ENCODE data around the gene ACOT8.

ACOT8 gene

GRCh38 chr20:45848421-45848820 is 8.8 kb downstream of the ACOT8 start:
- Histone ChIP-seq H3K9me3 (ENCODE audit: severe bottlenecking) (no peaks in the 10 kb centered on the region), H3K27me3 (ENCODE audit: insufficient read depth, poor library complexity, severe bottlenecking) (no peaks in the 10 kb centered on the region), H3K4me3 (ENCODE audit: severe bottlenecking) (no peak overlapping the region), H3K27ac (ENCODE audit: poor library complexity, severe bottlenecking) (no peak overlapping the region), H3K4me1 (ENCODE audit: insufficient read depth, poor library complexity, severe bottlenecking) (no peaks in the 10 kb centered on the region), H3K36me3 (ENCODE audit: low read depth) (peaks cover 70% of the 10 kb centered on the region)
- no peak for DNase-seq (ENCODE audit: low spot score)
- no peak for ATAC-seq (ENCODE audit: low read depth)
- no peak for TF ChIP-seq CTCF (IDR thresholded peaks at IDR 0.05; ENCODE audit: poor library complexity, severe bottlenecking)

DNA sequence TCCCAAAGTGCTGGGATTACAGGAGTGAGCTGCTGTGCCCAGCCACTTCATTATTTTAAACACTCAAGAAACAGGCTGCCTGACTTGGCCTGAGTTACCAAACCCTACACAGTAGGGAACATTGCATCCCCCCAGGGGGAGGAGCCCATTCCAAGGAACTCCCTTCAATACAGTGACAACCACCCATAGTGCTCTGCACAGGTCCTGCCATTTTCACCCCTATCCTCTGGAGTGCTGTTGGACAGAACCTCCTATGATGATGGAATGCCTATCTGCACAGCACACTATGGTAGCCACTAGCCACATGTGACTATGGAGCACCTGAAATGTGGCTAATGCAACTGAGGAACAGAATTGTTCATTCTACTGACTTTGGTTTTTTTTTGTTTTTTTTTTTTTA is 11.7 kb downstream of the ACOT8 start:
- no peak for TF ChIP-seq CTCF (IDR thresholded peaks at IDR 0.05; ENCODE audit: poor library complexity, severe bottlenecking)
- ATAC-seq (ENCODE audit: low read depth): no peak

DNA sequence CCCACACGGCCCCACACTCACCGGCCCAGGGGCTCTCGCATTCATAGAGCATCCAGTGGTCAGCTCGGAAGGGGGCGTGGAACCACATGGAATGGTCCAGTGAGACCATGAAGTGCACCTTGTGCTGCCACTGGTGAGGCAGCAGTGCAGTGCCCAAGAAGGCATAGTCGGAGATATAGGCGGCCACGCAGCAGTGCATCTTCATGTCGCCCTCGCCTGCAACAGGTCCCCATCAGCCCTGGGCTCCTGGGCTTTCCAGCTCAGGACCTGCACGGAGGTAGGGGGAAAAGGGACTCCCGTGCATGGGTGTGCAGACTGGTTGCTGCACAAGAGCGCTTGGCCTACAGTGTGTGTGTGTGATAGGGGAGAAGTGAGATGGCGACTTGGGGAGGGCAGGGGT is 13.7 kb downstream of the ACOT8 start:
- Histone ChIP-seq H3K9me3 (ENCODE audit: severe bottlenecking) (no peaks in the 10 kb centered on the region), H3K36me3 (ENCODE audit: low read depth) (peaks cover 74% of the 10 kb centered on the region), H3K4me3 (ENCODE audit: severe bottlenecking) (no peak overlapping the region), H3K4me1 (ENCODE audit: insufficient read depth, poor library complexity, severe bottlenecking) (no peaks in the 10 kb centered on the region), H3K27ac (ENCODE audit: poor library complexity, severe bottlenecking) (no peak overlapping the region), H3K27me3 (ENCODE audit: insufficient read depth, poor library complexity, severe bottlenecking) (no peaks in the 10 kb centered on the region)
- DNase-seq (ENCODE audit: low spot score): no peak
- no peak for ATAC-seq (ENCODE audit: low read depth)
- TF ChIP-seq CTCF (IDR thresholded peaks at IDR 0.05; ENCODE audit: poor library complexity, severe bottlenecking): no peak

More for the DNA sequence above, 11.7 kb downstream of the ACOT8 start:
- H3K36me3 ChIP-seq (ENCODE audit: low read depth): peaks cover 79% of the 10 kb centered on the region
- H3K9me3 ChIP-seq (ENCODE audit: severe bottlenecking): no peaks in the 10 kb centered on the region
- no peak overlapping the region for H3K27ac ChIP-seq (ENCODE audit: poor library complexity, severe bottlenecking)
- no peak for DNase-seq (ENCODE audit: low spot score)
- no peak overlapping the region for H3K4me3 ChIP-seq (ENCODE audit: severe bottlenecking)
- H3K27me3 ChIP-seq (ENCODE audit: insufficient read depth, poor library complexity, severe bottlenecking): no peaks in the 10 kb centered on the region
- no peaks in the 10 kb centered on the region for H3K4me1 ChIP-seq (ENCODE audit: insufficient read depth, poor library complexity, severe bottlenecking)

DNA sequence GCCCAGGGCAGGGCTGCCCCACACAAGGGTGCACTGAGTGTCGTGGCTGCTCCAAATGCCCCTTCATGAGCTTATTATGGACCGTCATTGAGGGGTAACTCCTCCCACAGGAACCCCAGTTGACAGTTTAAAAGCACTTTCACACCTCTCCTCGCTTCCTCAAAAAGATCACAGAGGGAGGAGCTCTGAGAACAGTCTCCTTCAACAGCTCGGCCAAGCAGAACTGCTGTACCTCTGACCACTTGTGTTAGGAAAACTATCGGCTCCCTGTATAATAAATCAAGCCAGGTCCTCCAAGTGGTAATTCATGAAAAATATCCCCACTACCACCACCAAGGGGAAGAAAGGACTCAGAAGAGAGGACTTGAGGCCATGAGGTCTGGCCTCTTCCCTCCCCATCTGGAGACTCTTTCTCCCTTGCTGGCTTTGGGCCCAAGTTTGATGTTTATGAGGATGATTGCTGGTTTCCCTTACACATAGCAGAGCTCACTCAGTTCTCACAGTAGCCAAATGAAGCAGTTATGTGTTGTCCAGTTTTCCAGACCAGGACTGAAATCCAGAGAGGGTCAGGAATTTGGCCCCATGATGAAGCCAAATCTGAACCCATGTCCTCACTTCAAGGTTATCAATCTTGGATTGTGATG is 14.9 kb downstream of the ACOT8 start:
- DNase-seq (ENCODE audit: low spot score): no peak
- H3K4me3 ChIP-seq (ENCODE audit: severe bottlenecking): no peak overlapping the region
- no peak for TF ChIP-seq CTCF (IDR thresholded peaks at IDR 0.05; ENCODE audit: poor library complexity, severe bottlenecking)
- H3K27me3 ChIP-seq (ENCODE audit: insufficient read depth, poor library complexity, severe bottlenecking): no peaks in the 10 kb centered on the region
- no peak overlapping the region for H3K27ac ChIP-seq (ENCODE audit: poor library complexity, severe bottlenecking)
- peaks cover 68% of the 10 kb centered on the region for H3K36me3 ChIP-seq (ENCODE audit: low read depth)
- no peaks in the 10 kb centered on the region for H3K9me3 ChIP-seq (ENCODE audit: severe bottlenecking)
- H3K4me1 ChIP-seq (ENCODE audit: insufficient read depth, poor library complexity, severe bottlenecking): no peaks in the 10 kb centered on the region
- 0 out of 3 replicates have a peak, but pooled peaks have one; percentile 5 for ATAC-seq (ENCODE audit: low read depth)

- peak; percentile 19; the same call in 2 of the 3 replicates for ATAC-seq (ENCODE audit: low read depth)
These were observed 15.6 kb downstream of the ACOT8 start for GRCh38 chr20:45841407-45842129.

More at GRCh38 chr20:45841407-45842129, 15.6 kb downstream of the ACOT8 start:
- Histone ChIP-seq H3K9me3 (ENCODE audit: severe bottlenecking) (no peaks in the 10 kb centered on the region), H3K36me3 (ENCODE audit: low read depth) (peaks cover 61% of the 10 kb centered on the region), H3K4me3 (ENCODE audit: severe bottlenecking) (no peak overlapping the region), H3K27me3 (ENCODE audit: insufficient read depth, poor library complexity, severe bottlenecking) (no peaks in the 10 kb centered on the region), H3K27ac (ENCODE audit: poor library complexity, severe bottlenecking) (no peak overlapping the region), H3K4me1 (ENCODE audit: insufficient read depth, poor library complexity, severe bottlenecking) (no peaks in the 10 kb centered on the region)
- no peak for DNase-seq (ENCODE audit: low spot score)
- TF ChIP-seq CTCF (IDR thresholded peaks at IDR 0.05; ENCODE audit: poor library complexity, severe bottlenecking): no peak
